HG03039 (cell line): ENCODE results near the gene SMYD3.
"Not testable (repeated sequence)": the region's sequence is repeated elsewhere in the genome, so short reads cannot be mapped to it uniquely, and the experiment has no call there.

Experiments used
- ATAC-seq: cut with Tn5 transposase; IDR thresholded peaks from one replicate; pipeline ENCODE4 v1.9.1; 2021; ENCODE audit warnings: mild to moderate bottlenecking, moderate library complexity; ENCODE audit not compliant: unreplicated experiment

The SMYD3 gene

DNA sequence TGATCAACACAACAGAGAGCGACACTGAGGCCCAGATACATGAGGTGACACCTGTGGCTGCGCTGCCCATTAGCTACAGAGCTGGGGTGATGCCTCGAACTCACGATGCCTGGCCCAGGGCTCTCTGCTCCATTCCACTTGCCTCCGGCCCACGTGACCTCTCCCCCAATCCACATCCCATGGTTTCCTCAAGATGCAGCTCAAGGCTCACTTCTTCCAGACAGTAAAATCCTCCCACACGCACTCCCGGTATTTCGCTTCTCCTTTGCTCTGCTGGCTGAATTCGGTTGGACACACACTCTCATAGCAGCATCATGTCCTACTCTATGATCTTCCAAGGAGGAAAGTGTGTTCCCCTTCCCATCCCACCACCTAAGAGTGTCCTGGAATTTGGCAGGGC is 679.8 kb downstream of the SMYD3 start:
- ATAC-seq, result no peak

DNA sequence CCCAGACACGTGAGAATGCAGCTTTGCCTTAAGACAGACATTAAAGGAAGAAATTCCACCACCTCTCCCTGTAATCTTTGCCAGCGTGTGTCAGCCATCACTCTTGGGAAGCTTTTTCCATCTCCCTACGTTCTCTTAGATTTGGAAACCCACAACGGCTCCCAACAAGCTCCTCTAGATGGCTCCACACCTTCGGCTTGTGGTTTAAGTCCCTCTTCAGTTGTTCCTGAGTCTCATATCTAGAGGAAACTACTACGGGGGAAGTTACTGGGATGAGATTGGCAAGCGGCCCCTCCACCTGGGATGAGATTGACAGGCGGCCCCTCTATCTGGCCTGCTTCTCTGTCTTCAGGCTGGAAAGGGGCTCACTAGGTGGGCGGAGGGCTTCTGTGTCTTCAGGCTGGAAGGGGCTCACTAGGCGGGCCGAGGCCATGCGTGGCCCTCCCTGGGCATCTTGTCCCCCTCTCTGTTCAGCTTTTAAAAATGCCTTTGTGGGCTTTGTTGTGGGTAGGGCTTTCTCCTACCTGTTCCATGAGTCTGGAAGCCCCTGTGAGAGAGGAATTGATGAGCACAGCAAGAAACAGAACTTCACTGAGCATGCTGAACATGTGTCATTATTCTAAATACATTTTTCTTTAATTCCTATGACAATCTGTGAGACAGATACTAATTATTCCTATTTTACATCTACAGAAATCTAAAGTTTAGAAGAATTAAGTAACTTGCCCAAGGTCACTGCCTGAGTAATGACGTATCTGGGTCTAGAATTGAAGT is 681.8 kb downstream of the SMYD3 start:
- ATAC-seq, result no peak

DNA sequence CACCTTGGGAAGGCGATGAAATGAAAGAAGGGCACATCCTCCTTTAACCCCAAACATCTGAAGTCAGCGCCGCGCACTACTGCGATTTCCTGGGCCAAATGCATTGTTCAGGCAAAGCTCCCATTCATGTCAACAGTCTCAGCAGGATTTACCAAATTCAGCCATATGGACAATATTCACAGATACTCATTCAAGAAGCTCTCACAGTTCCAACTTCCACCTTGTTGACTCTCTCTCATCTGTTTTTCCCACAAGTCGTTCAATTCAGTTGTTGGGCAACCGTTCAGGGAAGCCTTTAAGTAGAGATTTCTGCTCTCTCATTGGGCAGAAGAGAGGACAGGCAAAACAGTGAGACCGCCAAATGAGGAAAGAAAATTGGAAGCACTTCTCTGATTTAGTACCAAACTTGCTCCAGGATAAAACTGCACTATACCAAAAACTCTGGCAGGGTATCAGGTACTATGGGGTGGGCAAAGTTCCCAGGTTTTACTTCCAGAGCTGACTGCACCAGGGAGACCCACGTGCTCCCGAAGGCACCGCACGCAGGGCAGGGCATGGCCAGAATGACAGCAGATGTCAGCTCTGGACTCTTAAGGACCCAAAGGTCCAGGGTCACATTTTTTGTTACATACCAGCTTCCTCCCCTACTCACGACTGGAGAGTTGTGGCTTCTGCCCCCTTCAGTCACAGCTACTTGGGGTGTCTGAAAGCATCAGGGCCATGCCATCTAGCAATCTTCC is 683.5 kb downstream of the SMYD3 start:
- ATAC-seq, result no peak

DNA sequence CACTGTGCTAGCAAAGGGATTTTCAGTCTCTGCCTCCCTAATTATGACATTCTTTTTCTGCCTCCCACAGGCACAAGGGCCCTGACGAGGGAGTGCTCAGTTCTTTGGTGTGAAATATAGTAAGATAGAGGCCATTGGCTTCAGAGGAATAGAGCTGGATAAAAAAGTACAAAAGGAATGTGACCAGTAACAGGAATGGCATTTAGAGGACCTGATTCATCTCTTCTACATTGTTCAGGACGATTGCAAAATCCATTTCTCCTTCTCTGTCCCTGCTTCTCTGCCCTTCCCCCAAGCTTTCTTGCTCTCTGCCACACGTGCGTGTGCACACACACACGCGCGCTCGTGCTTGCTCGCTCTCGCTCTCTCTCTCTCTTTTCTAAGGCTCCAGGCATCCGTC is 684.1 kb downstream of the SMYD3 start:
- no peak for ATAC-seq

DNA sequence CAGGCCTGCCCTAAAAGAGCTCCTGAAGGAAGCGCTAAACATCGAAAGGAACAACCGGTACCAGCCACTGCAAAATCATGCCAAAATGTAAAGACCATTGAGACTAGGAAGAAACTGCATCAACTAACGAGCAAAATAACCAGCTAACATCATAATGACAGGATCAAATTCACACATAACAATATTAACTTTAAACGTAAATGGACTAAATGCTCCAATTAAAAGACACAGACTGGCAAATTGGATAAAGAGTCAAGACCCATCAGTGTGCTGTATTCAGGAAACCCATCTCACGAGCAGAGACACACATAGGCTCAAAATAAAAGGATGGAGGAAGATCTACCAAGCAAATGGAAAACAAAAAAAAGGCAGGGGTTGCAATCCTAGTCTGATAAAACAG is 688.7 kb downstream of the SMYD3 start:
- ATAC-seq, result not testable (repeated sequence)

DNA sequence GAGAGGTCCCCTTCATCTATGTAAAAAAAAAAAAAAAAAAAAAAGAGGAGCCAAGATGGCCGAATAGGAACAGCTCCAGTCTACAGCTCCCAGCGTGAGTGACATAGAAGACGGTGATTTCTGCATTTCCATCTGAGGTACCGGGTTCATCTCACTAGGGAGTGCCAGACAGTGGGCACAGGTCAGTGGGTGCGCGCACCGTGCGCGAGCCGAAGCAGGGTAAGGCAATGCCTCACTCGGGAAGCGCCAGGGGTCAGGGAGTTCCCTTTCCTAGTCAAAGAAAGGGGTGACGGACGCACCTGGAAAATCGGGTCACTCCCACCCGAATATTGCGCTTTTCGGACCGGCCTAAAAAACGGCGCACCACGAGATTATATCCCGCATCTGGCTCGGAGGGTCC is 690.6 kb downstream of the SMYD3 start:
- not testable (repeated sequence) for ATAC-seq

DNA sequence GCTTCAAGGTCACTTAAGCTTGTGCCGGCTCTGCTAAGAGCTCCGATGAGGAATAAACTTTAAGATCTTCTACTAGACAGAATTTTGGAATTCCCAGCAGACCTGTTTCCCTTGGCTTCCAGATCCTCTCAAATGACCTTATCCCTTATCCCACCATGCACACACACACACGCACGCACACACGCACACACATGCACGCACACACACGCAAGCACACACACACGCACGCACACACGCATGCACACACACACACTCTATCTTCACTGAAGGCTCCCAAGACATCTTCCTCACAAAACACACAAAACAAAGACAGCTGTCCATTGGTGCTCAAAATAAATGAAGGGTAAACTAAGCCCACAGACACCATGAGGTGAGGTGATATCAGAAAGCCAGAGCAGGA is 692.4 kb downstream of the SMYD3 start:
- no peak for ATAC-seq

DNA sequence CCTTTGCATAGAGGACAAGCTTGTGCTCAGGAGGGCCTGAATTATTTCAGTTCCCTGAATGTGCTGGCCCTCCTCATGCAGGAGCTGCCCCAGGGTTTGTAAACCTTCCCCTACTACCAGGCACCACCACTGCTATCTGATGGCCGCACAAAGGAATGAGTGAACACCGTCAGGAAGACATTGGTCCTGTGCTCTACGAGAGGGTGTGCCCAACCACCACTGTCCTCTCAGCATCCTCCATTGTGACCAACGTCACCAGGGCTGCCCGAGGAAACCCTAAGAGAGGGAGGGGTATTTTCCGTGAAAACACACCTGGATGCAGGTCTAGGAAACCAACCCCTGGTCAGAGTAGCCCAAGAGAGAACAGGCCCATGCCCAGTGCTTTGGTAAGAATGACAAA is 694.8 kb downstream of the SMYD3 start:
- no peak for ATAC-seq

DNA sequence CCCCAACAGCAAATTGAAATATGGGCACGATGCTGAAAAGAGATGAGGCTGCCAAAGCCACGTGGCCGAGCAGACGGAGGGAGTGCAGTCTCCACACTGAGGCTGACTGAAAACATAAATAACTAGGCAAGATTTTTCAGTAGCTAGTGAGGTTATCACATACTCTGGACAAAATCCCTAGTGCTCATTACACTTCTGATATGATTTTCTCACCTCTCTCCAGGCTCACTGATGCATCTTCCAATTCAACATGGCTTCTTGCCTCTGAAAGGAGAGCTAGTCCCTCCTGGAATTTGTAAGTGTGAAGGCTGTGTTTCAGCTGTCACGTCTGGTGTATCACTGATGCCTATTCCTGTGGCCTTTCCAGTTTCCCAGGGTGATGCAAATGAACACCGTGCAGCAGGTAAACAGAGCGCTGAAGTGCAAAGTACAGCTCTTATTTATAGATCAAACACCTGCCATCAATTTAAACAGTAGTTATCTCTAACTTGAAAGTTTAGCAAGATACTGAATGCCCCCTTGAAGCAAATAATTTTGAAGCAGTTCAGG is 696.2 kb downstream of the SMYD3 start:
- no peak for ATAC-seq

DNA sequence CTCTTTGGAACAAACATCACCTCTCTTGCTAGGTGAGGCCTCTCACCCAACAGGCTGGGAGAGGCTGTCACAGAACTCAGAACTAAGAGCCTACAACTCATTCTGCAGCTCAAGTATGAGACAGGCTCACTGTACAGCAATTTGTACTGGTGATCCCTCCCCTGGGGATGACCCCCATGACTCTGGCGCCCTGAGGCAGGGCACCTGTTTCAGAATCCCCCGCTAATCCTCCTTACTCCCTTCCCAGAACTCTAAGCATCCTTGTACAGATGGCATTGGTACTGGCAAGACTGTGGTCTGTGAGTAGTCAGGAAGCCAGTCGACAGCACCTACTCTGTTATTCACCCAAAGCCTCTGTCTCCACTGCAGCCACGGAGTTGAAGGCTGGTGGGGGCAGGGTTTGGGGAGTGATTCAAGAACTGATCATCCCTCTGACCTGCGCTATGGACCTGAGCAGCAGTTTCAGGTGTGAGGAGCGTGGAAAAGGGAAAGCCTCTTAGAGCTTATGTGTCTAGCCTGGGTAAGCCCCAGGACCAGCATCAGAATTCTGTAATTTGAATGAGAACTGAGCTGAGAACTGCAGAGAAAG is 696.8 kb downstream of the SMYD3 start:
- ATAC-seq, result no peak

DNA sequence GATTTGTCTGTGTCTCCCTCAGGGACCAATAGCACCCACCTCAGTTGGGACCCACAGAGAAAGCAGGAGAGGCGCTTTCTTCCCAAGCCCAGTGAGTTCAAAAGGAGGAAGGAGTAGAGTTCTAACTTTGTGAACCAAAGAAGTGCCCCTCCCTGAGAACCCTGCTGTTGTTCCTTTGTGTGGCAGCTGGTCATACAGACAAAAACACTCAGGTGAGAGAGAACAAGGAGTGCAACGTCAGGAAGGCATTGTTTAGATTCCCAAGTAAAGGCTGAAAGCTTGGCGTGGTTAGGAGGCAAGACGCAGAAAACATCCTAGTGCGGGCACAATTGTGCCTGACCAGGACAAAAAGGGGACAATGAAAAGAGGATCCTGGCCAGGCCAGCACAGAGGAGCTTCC is 697.7 kb downstream of the SMYD3 start:
- ATAC-seq, result no peak

DNA sequence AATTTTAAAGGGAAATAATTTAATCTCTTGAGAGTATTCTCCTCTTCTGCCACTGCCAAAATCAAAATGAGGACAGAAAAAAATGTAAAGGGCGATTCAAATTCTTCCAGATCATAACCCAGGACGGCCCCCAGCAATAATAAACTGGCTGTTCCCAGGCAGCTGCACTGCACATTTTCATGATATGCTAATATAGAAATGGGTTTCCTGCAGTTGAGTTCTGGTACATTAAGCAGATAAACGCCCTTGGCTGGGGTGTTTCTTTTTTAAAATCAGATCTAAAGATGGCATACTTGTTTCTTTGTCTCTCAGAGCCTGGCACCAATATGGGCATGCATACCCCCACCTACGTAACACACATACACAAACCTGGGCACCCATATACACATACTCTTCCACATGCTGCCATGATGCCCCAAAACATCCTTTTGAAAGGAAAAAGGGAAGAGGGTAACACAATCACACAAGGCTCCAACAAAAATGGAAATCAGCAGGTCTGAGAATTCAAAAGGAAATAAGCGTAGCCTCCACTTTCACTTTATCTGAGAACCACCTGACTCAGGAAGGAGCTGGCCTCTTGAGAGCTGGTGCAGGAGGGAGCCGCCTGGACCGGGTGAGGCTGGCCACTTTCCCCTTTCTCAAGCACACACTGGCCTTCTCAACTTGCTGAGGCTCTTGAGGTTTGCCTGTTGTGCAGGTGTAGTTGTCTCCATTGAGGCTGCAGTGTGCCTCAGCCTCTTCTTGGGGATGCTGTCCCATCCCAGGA is 698.9 kb downstream of the SMYD3 start:
- no peak for ATAC-seq

DNA sequence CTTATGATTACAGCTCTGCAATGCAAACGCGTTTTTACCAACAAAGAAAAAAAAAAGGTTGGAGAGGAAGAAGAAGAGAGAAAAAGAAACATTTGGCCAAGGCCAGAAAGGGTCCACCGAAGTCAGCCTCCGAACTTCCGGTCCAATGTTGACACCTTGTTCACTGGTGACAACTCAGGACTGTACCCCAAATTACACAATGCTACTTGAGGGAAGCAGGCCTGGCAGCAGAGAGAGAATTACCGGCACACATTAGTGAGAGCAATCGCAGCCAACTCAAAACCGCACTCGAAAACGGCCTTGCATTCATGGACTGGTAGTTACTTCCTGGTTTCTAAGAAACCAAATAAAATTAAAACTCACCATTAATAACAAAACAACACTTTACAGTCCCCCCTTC is 699.8 kb downstream of the SMYD3 start:
- peak; percentile 82 for ATAC-seq

DNA sequence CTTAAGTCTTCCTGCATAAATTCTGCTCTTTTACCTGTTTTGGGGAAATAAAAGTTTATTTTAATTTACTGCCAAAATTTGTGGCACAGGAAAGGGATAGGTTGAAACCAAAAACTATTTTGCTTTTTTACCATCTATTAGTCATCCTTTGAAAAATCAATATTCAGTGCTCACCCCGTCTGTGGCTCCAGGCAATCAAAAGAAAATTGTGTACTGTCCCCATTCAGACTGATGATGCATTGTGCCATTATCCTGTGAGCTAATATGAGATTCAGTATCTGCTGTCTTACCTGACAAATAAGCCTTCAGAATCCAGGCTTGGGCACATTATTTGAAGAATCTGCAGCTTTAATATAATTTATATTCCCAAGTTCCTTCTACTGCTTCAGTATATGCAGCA is 701.5 kb downstream of the SMYD3 start:
- ATAC-seq, result no peak

DNA sequence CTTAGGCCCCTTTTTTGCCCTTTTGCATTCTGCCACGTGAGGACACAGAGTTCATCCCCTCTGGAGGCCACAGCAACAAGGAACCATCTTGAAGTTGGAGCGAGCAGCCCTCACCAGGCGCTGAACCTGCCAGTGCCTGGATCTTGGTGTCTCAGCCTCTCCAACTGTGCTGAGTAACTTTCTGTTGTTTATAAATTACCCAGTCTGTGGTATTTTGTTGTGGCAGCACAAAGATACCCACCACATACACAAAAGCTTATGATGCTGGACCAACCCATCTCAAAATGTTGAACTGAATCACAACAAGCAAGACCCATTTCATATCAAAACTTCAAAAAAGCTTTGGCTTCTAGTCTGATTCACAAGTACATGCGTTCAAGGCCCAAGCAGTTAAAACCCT is 702.4 kb downstream of the SMYD3 start:
- ATAC-seq, result no peak

DNA sequence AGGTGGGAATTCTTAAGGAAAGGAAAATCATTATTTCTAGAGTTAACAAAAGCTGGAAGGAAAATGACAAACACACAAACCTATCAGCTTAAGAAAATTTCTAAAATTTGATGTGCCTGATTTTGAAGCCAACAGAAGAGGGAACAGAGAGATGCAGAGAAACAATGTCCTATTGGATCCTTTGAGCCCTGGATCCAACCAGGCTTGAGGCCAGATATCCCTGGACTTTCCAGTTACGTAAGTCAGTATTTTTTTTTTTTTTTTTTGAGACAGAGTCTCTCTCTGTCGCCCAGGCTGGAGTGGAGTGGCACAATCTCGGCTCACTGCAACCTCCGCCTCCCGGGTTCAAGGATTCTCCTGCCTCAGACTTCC is 703.4 kb downstream of the SMYD3 start:
- no peak for ATAC-seq

DNA sequence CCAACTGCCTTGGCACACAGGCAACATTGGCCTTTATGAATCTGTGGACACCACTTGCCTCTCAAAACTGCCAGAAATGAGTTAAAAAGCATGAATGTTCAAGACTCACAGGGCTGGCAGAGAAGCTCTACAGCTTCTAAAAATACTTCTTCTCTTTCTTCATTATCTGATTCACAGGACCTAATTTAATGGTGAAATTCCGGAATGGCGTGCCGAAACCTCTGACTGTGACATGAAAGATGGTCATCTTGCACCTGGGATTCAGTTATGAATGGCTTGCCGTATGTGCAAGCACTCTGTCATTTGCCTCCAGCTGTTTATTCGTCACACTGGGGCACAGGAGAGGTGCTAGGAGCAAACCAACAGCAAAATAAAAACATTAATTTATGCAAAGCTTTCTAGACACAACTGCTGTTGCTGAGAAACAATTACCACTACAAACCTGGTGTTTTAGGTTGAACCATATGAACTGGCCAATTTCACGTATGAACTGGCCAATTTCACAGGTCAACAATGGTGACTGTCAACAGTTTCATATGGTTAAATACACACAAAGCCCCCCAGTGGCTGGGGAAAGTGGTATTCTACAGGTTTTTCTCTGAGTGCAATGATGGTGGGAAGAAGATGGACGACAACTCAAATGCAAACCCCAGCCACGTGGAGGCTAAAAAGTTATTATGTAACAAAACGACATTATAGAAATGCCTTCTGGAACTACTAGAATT is 704.0 kb downstream of the SMYD3 start:
- ATAC-seq, result no peak

DNA sequence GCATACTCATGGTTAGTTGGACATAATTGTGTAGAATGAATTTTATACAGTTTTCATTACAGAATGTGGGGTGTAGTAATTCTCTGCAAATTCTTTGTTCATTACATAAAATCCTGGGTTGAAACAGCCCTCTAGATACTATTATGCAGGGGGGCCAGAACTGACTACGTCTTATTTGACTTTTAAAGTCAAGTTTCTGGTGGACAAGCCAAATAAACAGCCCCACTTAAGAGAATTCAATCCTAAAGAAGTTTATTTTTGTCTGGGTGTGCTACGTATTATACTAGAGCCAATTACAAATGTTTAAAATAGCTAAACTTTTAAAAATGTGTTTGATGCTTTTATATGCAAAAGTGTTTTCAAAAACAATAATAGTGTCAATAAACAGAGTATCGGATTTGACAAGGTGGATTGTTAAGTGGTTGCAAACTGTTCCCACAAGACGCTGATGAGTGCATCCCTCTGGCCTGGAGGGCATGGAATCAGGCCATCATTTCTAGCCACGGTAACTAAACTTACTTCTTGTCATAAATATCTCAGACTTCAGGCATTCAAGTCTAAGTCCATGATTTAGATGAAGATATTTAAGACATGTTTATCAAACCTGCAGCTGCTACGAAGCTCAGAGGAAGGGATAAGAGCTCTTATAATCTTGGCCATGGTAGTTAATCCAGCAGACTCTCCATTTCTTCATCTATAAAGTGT is 706.0 kb downstream of the SMYD3 start:
- ATAC-seq, result no peak

DNA sequence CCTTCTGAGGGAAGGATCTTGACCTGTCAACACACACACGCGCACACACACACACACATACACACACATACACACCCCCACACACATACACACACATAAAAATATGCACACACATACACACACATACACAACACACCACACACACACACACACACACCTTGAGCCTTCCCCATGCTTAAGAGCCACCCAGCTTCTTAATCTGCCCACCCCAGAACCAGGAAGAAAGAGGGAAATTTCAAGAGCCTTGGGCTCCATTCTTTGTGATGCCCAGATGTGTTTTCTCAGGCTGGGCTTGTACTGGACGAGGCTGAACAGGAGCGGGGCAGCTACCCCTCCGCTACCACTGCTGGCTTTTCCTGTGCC is 708.7 kb downstream of the SMYD3 start:
- ATAC-seq, result no peak
